Neural cell (in vitro differentiated cells): Measurements from ENCODE around the gene IL18BP.

Source experiments
- EP300 ChIP-seq: fragments of 450-650 bp; conservative IDR thresholded peaks from 2 replicates; pipeline ENCODE4 v1.6.1; 2014; ENCODE audit warnings: antibody characterized with exemption, mild to moderate bottlenecking, moderate library complexity; ENCODE audit not compliant: poor library complexity, severe bottlenecking
- EZH2 ChIP-seq: fragments of 200-600, 300-800 bp; shearing (Covaris generic), sonication (generic); IDR thresholded peaks from 2 replicates; pipeline ENCODE4 v1.6.1; 2014; ENCODE audit warnings: antibody characterized with exemption, low read length, borderline replicate concordance, mild to moderate bottlenecking; ENCODE audit not compliant: insufficient read depth, poor library complexity, severe bottlenecking
- POLR2AphosphoS5 ChIP-seq: IDR thresholded peaks from 2 replicates; pipeline ENCODE4 v1.6.1; 2012
- TF ChIP-seq, protein P1 (sequence below): fragments of 450-650 bp; IDR thresholded peaks from 2 replicates; pipeline ENCODE4 v1.5.1; 2014; ENCODE audit warnings: antibody characterized with exemption, mild to moderate bottlenecking, moderate library complexity; ENCODE audit not compliant: poor library complexity, severe bottlenecking

GRCh38 chr11:71996946-71997345, 1.8 kb upstream of the IL18BP start:
- TF ChIP-seq, protein P1, sequence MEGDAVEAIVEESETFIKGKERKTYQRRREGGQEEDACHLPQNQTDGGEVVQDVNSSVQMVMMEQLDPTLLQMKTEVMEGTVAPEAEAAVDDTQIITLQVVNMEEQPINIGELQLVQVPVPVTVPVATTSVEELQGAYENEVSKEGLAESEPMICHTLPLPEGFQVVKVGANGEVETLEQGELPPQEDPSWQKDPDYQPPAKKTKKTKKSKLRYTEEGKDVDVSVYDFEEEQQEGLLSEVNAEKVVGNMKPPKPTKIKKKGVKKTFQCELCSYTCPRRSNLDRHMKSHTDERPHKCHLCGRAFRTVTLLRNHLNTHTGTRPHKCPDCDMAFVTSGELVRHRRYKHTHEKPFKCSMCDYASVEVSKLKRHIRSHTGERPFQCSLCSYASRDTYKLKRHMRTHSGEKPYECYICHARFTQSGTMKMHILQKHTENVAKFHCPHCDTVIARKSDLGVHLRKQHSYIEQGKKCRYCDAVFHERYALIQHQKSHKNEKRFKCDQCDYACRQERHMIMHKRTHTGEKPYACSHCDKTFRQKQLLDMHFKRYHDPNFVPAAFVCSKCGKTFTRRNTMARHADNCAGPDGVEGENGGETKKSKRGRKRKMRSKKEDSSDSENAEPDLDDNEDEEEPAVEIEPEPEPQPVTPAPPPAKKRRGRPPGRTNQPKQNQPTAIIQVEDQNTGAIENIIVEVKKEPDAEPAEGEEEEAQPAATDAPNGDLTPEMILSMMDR, result no peak
- TF ChIP-seq POLR2AphosphoS5 (peak; percentile 59), EZH2 (no peak), EP300 (peak; percentile 72)
